Neural crest cell (in vitro differentiated cells): ENCODE results near the gene ORC3. TPM values are rescaled to one million over a fixed set of nuclear protein-coding genes. Genes with fewer than 3 reads are reported as not detected.

Experiments
- DNase-seq: peaks from one replicate; pipeline ENCODE4 v3.0.0; 2021; ENCODE audit warnings: low read depth, mixed read lengths, low spot score
- H3K27ac Mint-ChIP-seq: one replicate; pipeline ENCODE4 v1.8.0; 2021; ENCODE audit warnings: mild to moderate bottlenecking, mixed read lengths; ENCODE audit not compliant: unreplicated experiment
- H3K27me3 Mint-ChIP-seq: 2 replicates; pipeline ENCODE4 v1.8.0; 2021; ENCODE audit warnings: low read depth, mild to moderate bottlenecking, mixed read lengths
- H3K36me3 Mint-ChIP-seq: 2 replicates; pipeline ENCODE4 v1.8.0; 2021; ENCODE audit warnings: low read depth, mild to moderate bottlenecking, mixed read lengths
- H3K4me1 Mint-ChIP-seq: 2 replicates; pipeline ENCODE4 v1.8.0; 2021; ENCODE audit warnings: mixed read lengths
- H3K4me3 Mint-ChIP-seq: one replicate; pipeline ENCODE4 v1.8.0; 2021; ENCODE audit warnings: mild to moderate bottlenecking, mixed read lengths
- H3K9me3 Mint-ChIP-seq: 2 replicates; pipeline ENCODE4 v1.8.0; 2021; ENCODE audit warnings: mixed read lengths
- CTCF ChIP-seq: fragments of 200-600 bp; sonication (generic); conservative IDR thresholded peaks from 2 replicates; pipeline ENCODE4 v1.5.0; 2021; ENCODE audit warnings: antibody characterized with exemption, mild to moderate bottlenecking
- total RNA-seq: library from RNA; stranded (reverse); gene quantifications from 2 replicates; pipeline ENCODE4 v1.2.1, GENCODE V29; 2021

ORC3 gene
- total RNA-seq, 1 donor from 2014 or later = 37.3 TPM

- H3K9me3 Mint-ChIP-seq = no peaks in the 10 kb centered on the region
- H3K36me3 Mint-ChIP-seq = peaks cover 9% of the 10 kb centered on the region
- no peak overlapping the region for H3K27ac Mint-ChIP-seq
- no peak for TF ChIP-seq CTCF
- H3K4me3 Mint-ChIP-seq = no peak overlapping the region
- peaks cover 16% of the 10 kb centered on the region for H3K4me1 Mint-ChIP-seq
- no peaks in the 10 kb centered on the region for H3K27me3 Mint-ChIP-seq
- DNase-seq = no peak
These were observed 6.1 kb upstream of the ORC3 start for GRCh38 chr6:87583822-87584221.

- Mint-ChIP-seq H3K4me1 (peaks cover 39% of the 10 kb centered on the region), H3K36me3 (peaks cover 9% of the 10 kb centered on the region), H3K4me3 (no peak overlapping the region), H3K27ac (no peak overlapping the region), H3K27me3 (no peaks in the 10 kb centered on the region), H3K9me3 (no peaks in the 10 kb centered on the region)
- TF ChIP-seq CTCF = no peak
- DNase-seq = no peak
These were observed 3.4 kb upstream of the ORC3 start for GRCh38 chr6:87586371-87587077.

GRCh38 chr6:87588756-87589407 lies 1.1 kb upstream of the ORC3 start:
- peak overlapping the region; percentile 97 for H3K4me3 Mint-ChIP-seq
- H3K27ac Mint-ChIP-seq = no peak overlapping the region
- no peak for TF ChIP-seq CTCF
- DNase-seq = no peak
- H3K9me3 Mint-ChIP-seq = no peaks in the 10 kb centered on the region
- peaks cover 41% of the 10 kb centered on the region for H3K4me1 Mint-ChIP-seq
- peaks cover 3% of the 10 kb centered on the region for H3K36me3 Mint-ChIP-seq
- H3K27me3 Mint-ChIP-seq = no peaks in the 10 kb centered on the region

- peaks cover 41% of the 10 kb centered on the region for H3K4me1 Mint-ChIP-seq
- no peak for TF ChIP-seq CTCF
- no peak for DNase-seq
- H3K9me3 Mint-ChIP-seq = no peaks in the 10 kb centered on the region
- H3K27ac Mint-ChIP-seq = peak overlapping the region; percentile 88
- H3K36me3 Mint-ChIP-seq = no peaks in the 10 kb centered on the region
- no peaks in the 10 kb centered on the region for H3K27me3 Mint-ChIP-seq
- peak overlapping the region; percentile 97 for H3K4me3 Mint-ChIP-seq
These were observed 514 bp downstream of the ORC3 start for GRCh38 chr6:87590417-87590880.

- H3K4me3 Mint-ChIP-seq = peak overlapping the region; percentile 97
- no peaks in the 10 kb centered on the region for H3K36me3 Mint-ChIP-seq
- no peak for DNase-seq
- H3K27me3 Mint-ChIP-seq = no peaks in the 10 kb centered on the region
- H3K4me1 Mint-ChIP-seq = peaks cover 41% of the 10 kb centered on the region
- no peaks in the 10 kb centered on the region for H3K9me3 Mint-ChIP-seq
- no peak for TF ChIP-seq CTCF
- no peak overlapping the region for H3K27ac Mint-ChIP-seq
These were observed 1.1 kb downstream of the ORC3 start for GRCh38 chr6:87590990-87591389.
